Right atrium auricular region (tissue), 2 donors: ENCODE measurements around the gene MDH2. TPM values are rescaled to one million over a fixed set of nuclear protein-coding genes. Genes with fewer than 3 reads are reported as not detected.
"Not testable (repeated sequence)": the region's sequence is repeated elsewhere in the genome, so short reads cannot be mapped to it uniquely, and the experiment has no call there.

Source experiments
- DNase-seq: peaks from one replicate; pipeline ENCODE4 v3.0.0-alpha.2; 2019; ENCODE audit warnings: low spot score
- H3K27ac ChIP-seq, 2 donors: fragments of 200-600 bp; sonication (generic); 1 replicate in 1 of 2; 2 replicates in 1 of 2; pipeline ENCODE4 v1.5.1; 2016 to 2019
- H3K27me3 ChIP-seq, 2 donors: fragments of 200-600 bp; sonication (generic); one replicate each; pipeline versions ENCODE4 v1.5.1 to v1.6.0; 2017 to 2019
- H3K36me3 ChIP-seq: fragments of 200-600 bp; sonication (generic); one replicate; pipeline ENCODE4 v1.5.1; 2016
- H3K4me1 ChIP-seq, 2 donors: fragments of 200-600 bp; sonication (generic); one replicate each; pipeline versions ENCODE4 v1.5.1 to v1.6.0; 2017 to 2019
- H3K4me3 ChIP-seq, 2 donors: fragments of 200-600 bp; sonication (generic); 1 replicate in 1 of 2; 2 replicates in 1 of 2; pipeline ENCODE4 v1.5.1; 2017 to 2019; ENCODE audit warnings: mild to moderate bottlenecking in 1 of 2, moderate library complexity in 1 of 2
- H3K9me3 ChIP-seq, 2 donors: fragments of 200-600 bp; sonication (generic); one replicate each; pipeline ENCODE4 v1.5.1; 2019
- CTCF ChIP-seq, 2 donors: fragments of 200-600 bp; sonication (generic); IDR thresholded peaks; one replicate each; pipeline ENCODE4 v1.5.1; 2019; ENCODE audit warnings: antibody characterized with exemption in 2 of 2
- total RNA-seq, 2 donors: library from RNA; depleted of rRNA; stranded (reverse); fragments of >200 nt; gene quantifications; one replicate each; pipeline ENCODE4 v1.1.0, GENCODE V29; 2016

The MDH2 gene
- total RNA-seq, 2 donors from 2014 or later: 186 to 272 TPM

GRCh38 chr7:76051840-76052239, 3.9 kb downstream of the MDH2 start:
- no peak for TF ChIP-seq CTCF (IDR thresholded peaks at IDR 0.05)
- no peak for DNase-seq
- peaks cover 0 to 46% of the 10 kb centered on the region in 2 donors for H3K4me1 ChIP-seq
- H3K9me3 ChIP-seq: no peaks in the 10 kb centered on the region
- H3K27ac ChIP-seq: no peak overlapping the region
- H3K27me3 ChIP-seq: no peaks in the 10 kb centered on the region
- no peak overlapping the region for H3K4me3 ChIP-seq
- H3K36me3 ChIP-seq: peaks cover 28% of the 10 kb centered on the region

- H3K9me3 ChIP-seq, DNase-seq, H3K4me3 ChIP-seq, H3K27me3 ChIP-seq: not testable (repeated sequence)
- Histone ChIP-seq H3K36me3 (peaks cover 36% of the 10 kb centered on the region), H3K27ac (peak overlapping the region; percentile 32 to 40), H3K4me1 (peaks cover 0 to 41% of the 10 kb centered on the region in 2 donors)
These were observed 4.8 kb downstream of the MDH2 start for GRCh38 chr7:76052681-76053080.

GRCh38 chr7:76053461-76053860, 5.6 kb downstream of the MDH2 start:
- H3K9me3 ChIP-seq: no peaks in the 10 kb centered on the region
- no peak for TF ChIP-seq CTCF (IDR thresholded peaks at IDR 0.05)
- peaks cover 43% of the 10 kb centered on the region for H3K36me3 ChIP-seq
- no peaks in the 10 kb centered on the region for H3K27me3 ChIP-seq
- DNase-seq: no peak
- no peak overlapping the region for H3K4me3 ChIP-seq
- peaks cover 0 to 41% of the 10 kb centered on the region in 2 donors for H3K4me1 ChIP-seq
- peak overlapping the region; percentile 32 to 40 for H3K27ac ChIP-seq

GRCh38 chr7:76054123-76055120, 6.5 kb downstream of the MDH2 start:
- DNase-seq: no peak
- peaks cover 0 to 32% of the 10 kb centered on the region in 2 donors for H3K4me1 ChIP-seq
- no peak for TF ChIP-seq CTCF (IDR thresholded peaks at IDR 0.05)
- no peaks in the 10 kb centered on the region for H3K27me3 ChIP-seq
- no peak overlapping the region for H3K4me3 ChIP-seq
- no peaks in the 10 kb centered on the region for H3K9me3 ChIP-seq
- H3K36me3 ChIP-seq: peaks cover 53% of the 10 kb centered on the region
- H3K27ac ChIP-seq: peak overlapping the region in 1 of 2 donors; percentile 40

- peaks cover 0 to 29% of the 10 kb centered on the region in 2 donors for H3K4me1 ChIP-seq
- no peak overlapping the region for H3K4me3 ChIP-seq
- no peak for DNase-seq
- H3K9me3 ChIP-seq: no peaks in the 10 kb centered on the region
- H3K27ac ChIP-seq: no peak overlapping the region
- TF ChIP-seq CTCF (IDR thresholded peaks at IDR 0.05): no peak
- H3K27me3 ChIP-seq: no peaks in the 10 kb centered on the region
- peaks cover 69% of the 10 kb centered on the region for H3K36me3 ChIP-seq
These were observed 8.3 kb downstream of the MDH2 start for GRCh38 chr7:76056241-76056640.

GRCh38 chr7:76057103-76057812, 9.4 kb downstream of the MDH2 start:
- DNase-seq: no peak
- Histone ChIP-seq H3K27me3 (no peaks in the 10 kb centered on the region), H3K4me1 (peaks cover 0 to 36% of the 10 kb centered on the region in 2 donors), H3K4me3 (no peak overlapping the region), H3K27ac (no peak overlapping the region), H3K9me3 (no peaks in the 10 kb centered on the region), H3K36me3 (peaks cover 73% of the 10 kb centered on the region)
- no peak for TF ChIP-seq CTCF (IDR thresholded peaks at IDR 0.05)
